Smooth muscle cell of bladder (primary cell): ENCODE results near the gene CYP51A1. TPM values are rescaled to one million over a fixed set of nuclear protein-coding genes. Genes with fewer than 3 reads are reported as not detected.

Experiments
- total RNA-seq: library from RNA; depleted of rRNA; stranded (reverse); fragments of >200 nt; gene quantifications from 2 replicates; pipeline ENCODE4 v1.2.3, GENCODE V29; 2014

Gene CYP51A1
- total RNA-seq = 349 and 414 TPM in 2 replicates

DNA sequence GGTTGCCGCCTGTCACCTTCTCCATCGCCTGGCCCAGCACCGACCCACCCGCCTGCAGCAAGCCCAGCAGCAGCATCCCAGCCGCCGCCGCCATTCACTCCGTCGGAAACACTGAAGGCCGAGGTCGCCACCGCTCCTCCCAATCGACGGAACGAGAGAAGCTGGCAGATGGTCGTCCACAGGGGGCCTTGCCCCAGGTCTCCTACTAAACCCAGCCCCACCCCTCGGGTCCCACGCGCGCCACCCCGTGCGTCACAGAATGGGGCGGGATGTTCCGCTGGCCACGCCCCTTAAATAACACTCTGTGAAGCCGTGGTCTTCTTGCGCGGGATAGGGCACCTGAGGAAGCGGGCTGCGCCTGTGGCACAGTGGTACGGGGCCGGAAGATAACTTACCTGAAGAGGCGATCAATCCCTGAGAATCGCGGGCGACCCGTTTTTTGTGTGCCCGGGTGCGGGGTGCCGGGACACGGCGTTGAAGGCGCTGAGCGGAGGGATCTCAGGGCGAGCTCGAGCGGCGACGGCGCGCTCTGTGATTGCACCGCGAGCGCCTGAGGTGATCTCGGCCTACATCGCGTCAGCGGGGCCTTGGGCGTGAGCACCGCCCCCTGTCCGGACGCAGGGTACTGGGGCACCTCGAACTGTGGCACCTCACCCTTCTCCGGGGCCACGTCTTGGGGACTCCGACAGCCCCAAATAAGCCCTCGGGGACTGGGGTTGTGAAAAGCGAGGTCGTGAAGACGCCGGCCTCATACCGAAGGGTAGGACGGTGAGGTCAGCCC is at the start of gene CYP51A1:
TSS of gene CYP51A1 (minus strand) at position 207 of the 781 bp plus-strand sequence. CDS start at position 94, 113 bp downstream.

DNA sequence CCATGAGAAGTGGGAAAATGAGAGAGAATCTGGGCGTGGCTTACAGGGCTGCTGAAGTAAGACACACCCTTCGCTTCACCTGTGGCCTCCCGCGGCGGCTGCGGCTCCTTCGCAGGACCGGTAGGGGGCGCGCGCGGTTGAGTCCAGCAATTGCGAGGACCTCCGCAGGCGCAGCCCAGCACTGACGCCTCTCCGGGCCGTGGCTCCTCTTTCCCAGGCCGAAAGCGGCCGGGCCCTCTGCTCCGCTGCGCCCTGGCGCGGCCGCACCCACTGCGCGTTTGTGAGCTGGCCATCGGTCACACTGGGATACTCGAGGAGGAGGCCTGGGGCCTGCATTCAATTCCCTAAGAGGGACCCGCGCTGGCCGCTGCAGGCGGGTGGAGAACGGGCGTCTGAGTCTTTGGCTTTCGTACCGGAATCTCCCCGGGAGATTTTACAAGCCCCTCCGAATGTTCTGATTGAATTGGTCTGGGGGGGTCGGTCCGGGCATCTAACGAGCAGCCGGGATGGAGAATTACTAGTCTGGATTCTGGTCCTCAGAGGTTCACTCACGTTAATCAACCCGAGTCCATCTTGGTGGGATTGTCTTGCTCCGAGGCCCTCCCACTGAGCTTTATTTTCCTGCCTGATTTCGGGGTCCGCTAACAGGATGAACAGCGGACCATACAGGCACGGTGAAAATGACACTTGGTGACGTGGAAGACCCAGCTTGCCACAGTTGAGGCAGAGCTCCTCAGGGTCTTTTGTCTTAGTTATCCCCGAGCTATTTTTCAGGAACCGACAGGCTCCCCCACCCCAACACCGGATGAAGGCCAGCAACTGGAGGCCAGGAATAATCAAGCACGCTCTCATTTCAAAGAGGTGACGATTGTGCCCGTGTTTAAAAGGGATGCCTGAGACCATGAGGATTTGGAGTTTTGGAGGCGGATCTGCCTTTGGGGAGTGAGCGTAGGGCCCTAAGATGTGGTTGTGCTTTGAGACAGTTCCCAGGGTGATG is 44.9 kb upstream of the CYP51A1 start, which contains the start of gene LRRD1:
TSS of gene LRRD1 (minus strand) at position 215 of the 997 bp plus-strand sequence. CDS start 13,940 bp downstream, outside the sequence.

Other genes starting within 250 kb of the CYP51A1 start
- gene AKAP9, start 193.6 kb downstream of the CYP51A1 start, total RNA-seq = 35.8 and 43.0 TPM in 2 replicates
- 0.14 TPM in 1 of 2 replicates, not detected in the other for gene LRRD1, start 44.7 kb upstream of the CYP51A1 start, total RNA-seq
- 43.9 and 44.7 TPM in 2 replicates for gene KRIT1, start 111.4 kb upstream of the CYP51A1 start, total RNA-seq
- gene ANKIB1, start 111.5 kb upstream of the CYP51A1 start, total RNA-seq = 44.7 and 56.4 TPM in 2 replicates